K562 (cell line): ENCODE results near the gene GTF3C1. TPM values are rescaled to one million over a fixed set of nuclear protein-coding genes. Genes with fewer than 3 reads are reported as not detected.

ENCODE experiments used
- ATAC-seq: fragments of 200-7000 bp; cut with Tn5 transposase; 3 replicates; pipeline ENCODE4 v1.9.1; 2020; ENCODE audit warnings: moderate library complexity
- BruUV-seq: library from RNA; stranded (reverse); fragments of 400-500 nt; replicated peaks from 2 replicates; lab custom pipeline; 2021; lab: Mats Ljungman, UMichigan
- CTCF ChIA-PET: fragments of 300-600 bp; formaldehyde crosslinking; extraction: SDS; loops from one replicate; lab custom pipeline; 2021; ENCODE audit warnings: low intra/inter-chr PET ratio; lab: Yijun Ruan, JAX
- POLR2A ChIA-PET: fragments of 300-600, 350-650 bp; sonication (Branson Sonifier 250); formaldehyde crosslinking; extraction: SDS; loops from one replicate; lab custom pipeline; 2021; ENCODE audit warnings: antibody characterized with exemption, inconsistent platforms; lab: Yijun Ruan, JAX
- DNase-seq, 4 experiments: peaks; one replicate each; pipeline versions ENCODE4 v3.0.0 to v3.0.0-alpha.2; 2011 to 2018; ENCODE audit warnings: low spot score in 3 of 4, mixed read lengths in 3 of 4; ENCODE audit errors: extremely low read depth in 1 of 4
- FAIRE-seq: peaks from 2 replicates; lab custom pipeline; 2011; peaks lifted over from hg19 to GRCh38; lab: Jason Lieb, UNC
- H2AFZ ChIP-seq: 2 replicates; pipeline ENCODE4 v1.6.0; 2011; ENCODE audit warnings: low read depth, low read length, control low read depth, inconsistent platforms
- H3K27ac ChIP-seq: fragments of 200-600 bp; 3 replicates; pipeline ENCODE4 v1.8.0; 2011; ENCODE audit warnings: low read depth, mild to moderate bottlenecking, control low read depth, inconsistent platforms, low read length, moderate library complexity, mixed read lengths; ENCODE audit errors: extremely low read depth
- H3K27me3 ChIP-seq, 2 experiments: fragments of 300-600 bp in 1 of 2; 2 replicates in 1 of 2; 3 replicates in 1 of 2; pipeline versions ENCODE4 v1.6.0 to v1.8.0; 2011; ENCODE audit warnings: inconsistent platforms in 2 of 2, low read length in 2 of 2, mild to moderate bottlenecking in 1 of 2, mixed read lengths in 1 of 2, moderate library complexity in 1 of 2; ENCODE audit not compliant: control insufficient read depth in 2 of 2, insufficient read depth in 2 of 2
- H3K36me3 ChIP-seq: fragments of 300-600 bp; 3 replicates; pipeline ENCODE4 v1.8.0; 2011; ENCODE audit warnings: mild to moderate bottlenecking, low read length, inconsistent platforms; ENCODE audit not compliant: control insufficient read depth, insufficient read depth
- H3K4me1 ChIP-seq, 2 experiments: fragments of 200-600 bp in 1 of 2; replicated peaks in 1 of 2; 2 replicates in 1 of 2; 3 replicates in 1 of 2; pipeline versions ENCODE4 v1.5.1 to v1.8.0; 2011; ENCODE audit warnings: inconsistent platforms in 2 of 2, low read length in 2 of 2, mild to moderate bottlenecking in 1 of 2, mixed read lengths in 1 of 2, moderate library complexity in 1 of 2; ENCODE audit not compliant: control insufficient read depth in 2 of 2, insufficient read depth in 2 of 2
- H3K4me2 ChIP-seq: 2 replicates; pipeline ENCODE4 v1.6.1; 2011; ENCODE audit warnings: low read length, control low read depth, inconsistent platforms, mixed read lengths; ENCODE audit not compliant: insufficient read depth
- H3K4me3 ChIP-seq: fragments of 200-600 bp; sonication (generic), shearing (Covaris generic); 2 replicates; pipeline ENCODE4 v1.5.1; 2016; ENCODE audit warnings: control low read depth, inconsistent platforms
- H3K79me2 ChIP-seq: fragments of 200-600 bp; 3 replicates; pipeline ENCODE4 v1.8.0; 2011; ENCODE audit warnings: low read length, inconsistent platforms; ENCODE audit not compliant: control insufficient read depth, insufficient read depth
- H3K9ac ChIP-seq, 2 experiments: 2 replicates each; pipeline versions ENCODE4 v1.6.0 to v1.6.1; 2011; ENCODE audit warnings: low read depth in 2 of 2, low read length in 2 of 2, control low read depth in 1 of 2, inconsistent platforms in 1 of 2, mild to moderate bottlenecking in 1 of 2, mixed read lengths in 1 of 2; ENCODE audit not compliant: insufficient read depth in 1 of 2
- H3K9me1 ChIP-seq: one replicate; pipeline ENCODE4 v1.6.0; 2011; ENCODE audit warnings: inconsistent platforms, mild to moderate bottlenecking, low read length, moderate library complexity; ENCODE audit not compliant: control insufficient read depth, insufficient read depth
- H3K9me3 ChIP-seq: replicated peaks from 2 replicates; pipeline ENCODE4 v1.5.1; 2011; ENCODE audit warnings: low read depth, low read length, inconsistent platforms; ENCODE audit not compliant: control insufficient read depth, insufficient read depth
- H4K20me1 ChIP-seq: replicated peaks from 2 replicates; pipeline ENCODE4 v1.6.1; 2011; ENCODE audit warnings: low read length, inconsistent platforms, mixed read lengths; ENCODE audit not compliant: control insufficient read depth, insufficient read depth
- ETV1 ChIP-seq: fragments of 450-650 bp; conservative IDR thresholded peaks from 2 replicates; pipeline ENCODE4 v1.6.1; 2016; ENCODE audit warnings: missing genetic modification characterization, control low read depth, low read depth, missing compliant biosample characterization
- HINFP ChIP-seq: fragments of 450-650 bp; conservative IDR thresholded peaks from 2 replicates; pipeline ENCODE4 v1.6.1; 2016; ENCODE audit warnings: missing genetic modification characterization, low read depth, mild to moderate bottlenecking, control low read depth, missing compliant biosample characterization
- MXI1 ChIP-seq: IDR thresholded peaks from 2 replicates; pipeline ENCODE4 v1.6.1; 2011; ENCODE audit warnings: low read depth, mild to moderate bottlenecking, improper control_type of control experiment, low read length
- STAT5B ChIP-seq: fragments of 250-450 bp; sonication (Bioruptor Pico); IDR thresholded peaks from 2 replicates; pipeline ENCODE4 v1.8.0; 2021; ENCODE audit warnings: mild to moderate bottlenecking, inconsistent platforms
- TAF15 ChIP-seq: fragments of 200-400 bp; formaldehyde crosslinking; IDR thresholded peaks from 2 replicates; pipeline ENCODE4 v1.6.1; 2017; ENCODE audit warnings: mild to moderate bottlenecking, low read depth, low read length, moderate library complexity
- ZBED1 ChIP-seq: IDR thresholded peaks from 2 replicates; pipeline ENCODE4 v1.6.1; 2014
- ZNF408 ChIP-seq: fragments of 250-450 bp; sonication (Bioruptor Pico); IDR thresholded peaks from 2 replicates; pipeline ENCODE4 v1.4.0; 2020; ENCODE audit warnings: low read depth, mild to moderate bottlenecking, moderate library complexity
- ZNF445 ChIP-seq: fragments of 250-450 bp; sonication (Bioruptor Pico); IDR thresholded peaks from 2 replicates; pipeline ENCODE4 v1.4.0; 2020; ENCODE audit warnings: low read depth, mild to moderate bottlenecking, moderate library complexity
- ZNF589 ChIP-seq: fragments of 200-800 bp; sonication (Bioruptor generic); IDR thresholded peaks from 2 replicates; pipeline ENCODE4 v1.6.1; 2016; ENCODE audit warnings: low read depth, missing genetic modification characterization, missing compliant biosample characterization
- WGBS: fragments of 100-300 bp; shearing (Covaris generic); methylation state at CpG from one replicate; pipeline ENCODE4 v1.1.6; 2016; ENCODE audit warnings: low coverage, mixed read lengths; ENCODE audit not compliant: insufficient coverage; ENCODE audit errors: missing lambda C conversion rate; 5-methylcytosine and 5-hydroxymethylcytosine counted together
- in situ Hi-C: fragments of 300-500 bp; cut with MboI; formaldehyde crosslinking; loops from 4 replicates; pipeline ENCODE4 v1.15.0; 2018; ENCODE audit warnings: inconsistent platforms, mixed read lengths
- intact Hi-C: fragments of 100-400 bp; cut with micrococcal nuclease; formaldehyde crosslinking; loops from 2 replicates; pipeline ENCODE4 v1.14.2; 2022
- polyA plus RNA-seq, 8 experiments: library from polyadenylated mRNA; depleted of rRNA in 4 of 8; stranded (reverse) in 5 of 8; unstranded in 3 of 8; fragments of >200 nt; fragmentation: Nextera tagmentation in 2 of 8; fragmentation: Illumina TruSeq in 1 of 8; extraction: Ambion mirVana in 2 of 8; extraction: Trizol in 1 of 8; gene quantifications; 2 replicates each; pipeline versions ENCODE4 v1.2.1 to v1.2.3, GENCODE V29; 2011 to 2014; ENCODE audit warnings: inconsistent platforms in 1 of 8, missing spikeins in 1 of 8
- total RNA-seq, 7 experiments: library from RNA; depleted of rRNA in 6 of 7; stranded (reverse); fragments of >200 nt in 6 of 7; fragmentation: Illumina TruSeq in 2 of 7; extraction: Trizol in 2 of 7; gene quantifications; 2 replicates each; pipeline versions ENCODE4 v1.2.1 to v1.2.3, GENCODE V29; 2011 to 2021; ENCODE audit warnings: low replicate concordance in 1 of 7

Gene GTF3C1
- total and polyA plus RNA-seq, 9 of the 15 experiments (the other 6 are each of a cell fraction or from before 2014, with no cell fraction given), result 0.72 to 63.6 (median 30.9) TPM

DNA sequence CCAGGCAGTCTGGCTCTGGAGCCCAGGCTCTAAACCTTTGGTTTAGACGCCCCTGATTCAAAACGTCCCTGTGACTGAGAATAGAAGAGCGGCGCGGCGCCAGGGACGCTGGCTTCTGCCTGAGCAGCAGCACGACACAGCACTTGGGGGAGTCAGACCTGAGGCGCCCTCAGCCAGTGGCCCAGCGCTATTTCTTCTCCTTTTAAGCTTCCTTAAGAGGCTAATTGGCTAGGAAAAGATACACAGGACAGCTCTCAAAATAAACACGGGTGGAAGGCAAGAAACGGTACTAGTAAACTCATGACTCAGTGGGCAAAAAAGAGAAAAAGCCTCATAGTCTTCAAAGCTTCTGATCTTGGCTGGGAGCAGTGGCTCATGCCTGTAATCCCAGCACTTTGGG lies 34.9 kb downstream of the GTF3C1 start:
- in situ Hi-C loops, result no loop called here
- POLR2A ChIA-PET, result interaction anchor here (0.7 kb wide), 1 partner anchor 65 kb away, joined by 4 read pairs; no protein-coding TSS in a partner anchor
- Histone ChIP-seq H3K4me1 (no peaks in the 10 kb centered on the region), H4K20me1 (peaks cover 10% of the 10 kb centered on the region; the same call in 1 of the 2 replicates), H3K9ac (no peak overlapping the region), H3K79me2 (no peaks in the 10 kb centered on the region), H3K4me2 (no peak overlapping the region), H3K4me3 (no peak overlapping the region), H2AFZ (no peak overlapping the region), H3K36me3 (peaks cover 55% of the 10 kb centered on the region; the same call in 2 of the 3 replicates), H3K27ac (no peak overlapping the region), H3K27me3 (no peaks in the 10 kb centered on the region), H3K9me1 (no peaks in the 10 kb centered on the region), H3K9me3 (no peaks in the 10 kb centered on the region)
- TF ChIP-seq ZNF408 (CRISPR knock-in tag) (no peak), TAF15 (no peak), MXI1 (no peak), STAT5B (CRISPR knock-in tag) (no peak), ZNF445 (no peak), ZNF589 (CRISPR knock-in tag) (no peak), ETV1 (tag) (no peak), ZBED1 (no peak), HINFP (tag) (no peak)
- no peak for ATAC-seq
- FAIRE-seq, result no peak
- no TSS peak for BruUV-seq
- 75% methylated on average over 8 of the region's 12 CpGs for WGBS
- DNase-seq, result no peak
- CTCF ChIA-PET, result no interaction called here
- intact Hi-C loops, result no loop called here
